ENCODE results near the gene MAP3K14. TPM values are rescaled to one million over a fixed set of nuclear protein-coding genes. Genes with fewer than 3 reads are reported as not detected.

MAP3K14 gene
- total and polyA plus RNA-seq, 2 of the 4 experiments (the other 2 are of a cell fraction), result 4.1 to 21.7 TPM

- peaks cover 63% of the 10 kb centered on the region for H3K36me3 ChIP-seq (ENCODE audit: control insufficient read depth, insufficient read depth, low read length)
- H3K56ac ChIP-seq (ENCODE audit: extremely low read depth, insufficient read depth, low read length), result no peak overlapping the region
- H2AFZ ChIP-seq (replicated peaks; ENCODE audit: low read length, poor library complexity), result no peak overlapping the region
- peak; percentile 41 for TF ChIP-seq RAD21 (IDR thresholded peaks at IDR 0.05; ENCODE audit: low read length)
- TF ChIP-seq SMC3 (IDR thresholded peaks at IDR 0.05; ENCODE audit: low read depth, low read length), result peak; percentile 29; the same call in 1 of the 2 replicates
- TF ChIP-seq CTCF (conservative IDR thresholded peaks at IDR 0.05; ENCODE audit: low read depth, low read length), result peak; percentile 47
- TF ChIP-seq CEBPB (IDR thresholded peaks at IDR 0.05; ENCODE audit: low read depth, low read length), result no peak
- ChIA-PET POLR2A (ENCODE audit: unreplicated experiment) (no interaction called here), CTCF (interaction anchor here (0.5 kb wide), 1 partner anchor 135 kb away, joined by 3 read pairs; the partner anchor contains the start of gene ACBD4)
- no peak overlapping the region for H3K9ac ChIP-seq (ENCODE audit: low read depth, low read length)
- peaks cover 6% of the 10 kb centered on the region for H3K4me1 ChIP-seq (ENCODE audit: control insufficient read depth, insufficient read depth, low read length)
- in situ Hi-C loops (cut with MboI; ENCODE audit: low sequenced_read_pairs), result no loop called here
- H3K18ac ChIP-seq (ENCODE audit: low read depth, low read length), result no peak overlapping the region
- H3K27me3 ChIP-seq (ENCODE audit: control insufficient read depth, insufficient read depth, low read length), result no peaks in the 10 kb centered on the region
- H3K4ac ChIP-seq (ENCODE audit: low read depth, low read length), result no peak overlapping the region
- H3K9me1 ChIP-seq (ENCODE audit: insufficient read depth, low read length), result peaks cover 7% of the 10 kb centered on the region; the same call in 1 of the 2 replicates
- DNase-seq (no peak), ATAC-seq (ENCODE audit: low read depth) (no peak)
- 0 out of 2 replicates have a peak, but pooled peaks cover 5% of the 10 kb centered on the region for H4K20me1 ChIP-seq (ENCODE audit: insufficient read depth, low read length)
- H4K5ac ChIP-seq (ENCODE audit: low read depth, low read length), result no peak overlapping the region
- no peak overlapping the region for H2BK20ac ChIP-seq (ENCODE audit: low read depth, low read length)
- H3K27ac ChIP-seq (ENCODE audit: insufficient read depth, low read length), result no peak overlapping the region
- H2BK5ac ChIP-seq (ENCODE audit: low read depth, low read length, poor library complexity, severe bottlenecking), result no peak overlapping the region
- no peak overlapping the region for H2BK120ac ChIP-seq (ENCODE audit: low read depth, low read length)
- no peaks in the 10 kb centered on the region for H3K9me3 ChIP-seq (ENCODE audit: control insufficient read depth, insufficient read depth, low read length)
- WGBS, 2 experiments (ENCODE audit: extremely low coverage in 2 of 2, insufficient read length in 1 of 2), result 78% methylated on average over 6 of the region's 13 CpGs; no CpG with 5 or more reads in 1 of the 2 experiments
- H2AK5ac ChIP-seq (ENCODE audit: low read depth, low read length), result no peak overlapping the region
- H4K8ac ChIP-seq (ENCODE audit: low read depth in 2 of 2, low read length in 2 of 2), result no peak overlapping the region
- no peak overlapping the region for H2BK15ac ChIP-seq (ENCODE audit: low read depth, low read length)
- no peak overlapping the region for H4K91ac ChIP-seq (ENCODE audit: insufficient read depth, low read depth, low read length)
- no peak overlapping the region for H3K4me3 ChIP-seq (ENCODE audit: insufficient read depth, low read depth, low read length)
- no peak overlapping the region for H3K4me2 ChIP-seq (ENCODE audit: low read depth, low read length)
- peaks cover 3 to 5% of the 10 kb centered on the region in 2 experiments; a peak in 1 of 4 replicates for H3K79me1 ChIP-seq (ENCODE audit: low read depth in 1 of 2, low read length in 2 of 2)
- dilution Hi-C loops (cut with HindIII; ENCODE audit: low sequenced_read_pairs, unreplicated experiment), result no loop called here
- no peak overlapping the region for H2AK9ac ChIP-seq (replicated peaks; ENCODE audit: low read depth, low read length, poor library complexity)
- no TSS peak for BruUV-seq (replicated peaks)
- H3K23ac ChIP-seq (ENCODE audit: low read depth, low read length), result no peak overlapping the region
- H3K14ac ChIP-seq (replicated peaks; ENCODE audit: low read depth, low read length), result no peak overlapping the region
- intact Hi-C loops (cut with micrococcal nuclease), result loop anchor here (1.0 kb wide), 1 partner anchor 48 kb away; no protein-coding TSS in a partner anchor
Observed at GRCh38 chr17:45270828-45271418, 45.9 kb downstream of the MAP3K14 start.
